HG02642 (cell line): ENCODE data around the gene AMPD3.

Source experiments
- ATAC-seq: cut with Tn5 transposase; IDR thresholded peaks from one replicate; pipeline ENCODE4 v1.9.1; 2021; ENCODE audit warnings: mild to moderate bottlenecking; ENCODE audit not compliant: unreplicated experiment, poor library complexity

Gene AMPD3

DNA sequence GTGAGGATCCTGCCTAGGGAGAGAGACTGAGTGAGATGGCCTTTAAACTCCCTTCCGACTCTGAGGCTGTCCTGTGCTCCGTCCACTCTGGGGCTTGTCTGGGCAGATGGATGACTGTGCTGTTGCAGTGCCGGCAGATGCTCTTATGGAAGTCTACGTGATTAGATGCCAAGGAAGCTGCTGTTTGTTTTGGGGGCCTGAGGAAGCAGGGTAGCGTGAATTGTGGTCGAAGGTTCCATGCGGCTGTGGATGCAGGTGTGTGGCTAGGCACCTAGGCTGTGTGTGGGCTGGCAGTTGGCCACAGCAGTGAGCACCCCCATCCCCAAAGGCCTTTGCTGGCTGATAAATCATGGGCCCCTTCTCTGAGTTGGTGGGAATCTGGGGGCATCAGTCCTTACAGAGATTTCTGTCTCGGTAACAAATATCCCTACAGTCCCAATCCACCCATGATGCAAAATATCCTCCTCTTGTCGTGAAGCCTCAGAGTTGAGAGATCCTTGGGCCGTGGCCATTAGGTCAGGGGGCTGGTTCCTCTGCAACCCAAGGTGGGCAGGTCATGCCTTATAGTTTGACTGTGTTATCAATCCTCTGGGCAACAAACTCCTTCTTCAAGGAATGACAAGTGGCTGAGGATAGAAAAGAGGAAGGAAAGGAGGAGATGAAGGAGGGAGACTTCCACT is 31.2 kb downstream of the AMPD3 start:
- no peak for ATAC-seq

DNA sequence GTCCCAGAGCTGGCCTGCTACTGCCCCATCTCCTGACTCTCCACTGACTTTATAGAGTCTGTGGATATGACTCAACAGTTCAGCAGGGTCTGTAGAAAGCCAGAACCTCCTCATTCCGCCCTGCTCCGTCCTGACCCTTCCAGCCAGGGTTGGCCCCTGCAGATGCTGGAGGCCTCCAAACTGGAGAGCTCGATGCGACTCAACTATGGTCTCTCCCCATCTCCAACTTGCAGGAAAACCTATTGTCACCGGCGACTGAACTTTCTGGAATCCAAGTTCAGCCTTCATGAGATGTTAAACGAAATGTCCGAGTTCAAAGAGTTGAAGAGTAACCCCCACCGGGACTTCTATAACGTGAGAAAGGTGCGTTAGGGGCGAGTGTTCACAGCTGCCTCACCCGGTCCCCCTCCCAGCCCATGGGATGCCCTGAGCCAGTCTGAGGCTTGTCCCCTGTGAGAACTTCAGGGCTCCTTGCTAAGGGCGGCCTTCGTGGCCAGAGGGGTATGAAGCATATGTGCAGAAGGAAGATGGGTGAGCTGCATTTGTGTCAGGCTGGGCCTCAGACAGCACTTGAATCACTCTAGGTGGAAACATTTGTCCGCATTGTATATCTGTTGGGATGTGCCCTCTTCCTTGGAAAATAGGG is 32.1 kb downstream of the AMPD3 start:
- ATAC-seq = no peak

DNA sequence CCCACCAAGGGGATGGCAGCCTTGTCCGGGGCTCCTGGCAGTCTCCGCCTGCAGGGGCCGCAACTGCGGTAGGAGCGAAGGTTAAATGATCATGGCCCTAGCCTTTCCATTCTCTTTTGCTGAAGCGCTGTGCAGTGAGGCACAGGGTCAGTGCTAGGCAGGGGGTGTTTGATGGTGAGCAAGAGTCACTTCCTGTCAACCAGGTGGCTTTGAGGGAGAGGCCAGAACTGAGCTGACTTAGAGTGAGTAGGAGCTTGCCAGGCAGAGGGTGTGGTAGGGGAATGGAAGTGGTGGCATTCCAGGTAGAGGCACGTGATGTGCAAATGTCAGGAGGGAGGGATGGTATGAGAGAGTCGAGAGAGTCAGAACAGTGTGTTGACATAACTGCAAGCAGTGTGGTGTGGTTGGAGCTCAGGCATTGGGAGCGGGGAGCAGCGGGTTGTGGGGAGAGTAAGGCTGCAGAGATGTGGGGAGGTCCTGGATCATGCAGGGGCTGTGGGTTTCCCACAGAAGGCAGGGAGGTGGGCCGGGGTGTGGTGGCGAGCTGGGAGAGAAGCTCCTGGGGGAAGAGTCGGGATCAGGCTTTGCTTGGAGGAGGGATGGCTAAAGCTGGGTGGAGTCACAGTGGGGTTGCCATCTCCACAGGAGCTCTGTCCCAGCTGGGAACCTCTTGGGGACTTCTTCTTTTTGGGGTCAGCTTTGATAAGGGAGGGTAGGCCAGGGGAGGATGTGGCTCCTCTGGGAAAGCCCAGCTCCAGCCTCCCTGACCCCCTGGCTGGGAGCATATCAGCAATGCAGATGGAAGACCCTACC is 33.3 kb downstream of the AMPD3 start:
- ATAC-seq = no peak

DNA sequence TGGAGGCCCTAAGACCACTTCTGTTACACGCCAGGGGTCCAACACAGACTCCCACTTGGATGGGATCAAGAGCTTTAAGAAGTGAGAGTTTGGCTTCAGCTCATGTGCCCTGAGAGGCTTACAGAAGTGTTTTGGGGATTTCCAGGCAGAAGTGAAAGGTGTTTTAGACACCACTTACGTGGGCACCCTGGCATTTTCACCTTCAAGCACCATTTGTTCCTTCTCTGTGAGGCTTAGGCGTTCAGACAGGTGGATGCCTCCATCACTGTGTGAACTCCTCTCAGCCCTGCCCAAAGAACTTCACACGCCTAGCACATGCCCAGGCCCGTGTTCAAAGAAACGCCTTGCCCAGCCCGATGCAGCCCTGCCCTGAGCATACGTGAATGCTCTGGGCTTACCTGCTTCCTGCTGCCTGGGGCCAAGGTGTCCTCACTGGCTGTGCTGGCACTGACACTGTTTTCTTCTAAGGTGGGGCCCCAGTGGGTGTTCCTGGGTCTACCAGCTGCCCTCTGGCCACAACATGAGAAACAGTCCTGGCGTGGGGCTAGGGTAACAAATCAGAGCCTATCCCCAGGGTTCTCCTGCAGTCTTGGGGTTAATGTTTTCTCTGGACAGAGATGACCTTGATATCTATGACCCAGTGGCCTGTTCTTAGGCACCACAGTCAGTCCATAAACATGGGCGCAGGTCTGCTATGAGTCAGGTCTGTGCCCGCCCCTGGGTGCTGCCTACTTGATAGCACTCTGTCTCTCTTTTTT is 34.0 kb downstream of the AMPD3 start:
- ATAC-seq = peak; percentile 72

DNA sequence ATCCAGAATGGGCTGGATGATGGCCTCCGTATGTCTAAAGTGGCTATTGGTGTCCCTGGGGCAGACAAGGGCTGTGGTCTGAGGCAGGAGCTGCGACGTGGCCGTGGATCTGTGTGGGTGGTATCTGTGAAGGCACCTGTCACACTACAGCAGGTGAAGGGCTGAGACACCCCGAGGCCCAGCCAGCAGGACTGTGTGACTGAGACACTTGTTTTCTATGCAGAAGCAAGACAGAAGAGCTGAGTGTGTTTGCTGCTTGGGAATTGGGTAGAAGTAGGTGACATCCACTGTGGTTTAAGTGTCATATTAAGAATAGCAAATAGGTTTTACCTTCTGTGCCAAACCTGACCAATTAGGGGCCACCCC is 35.0 kb downstream of the AMPD3 start:
- no peak for ATAC-seq

DNA sequence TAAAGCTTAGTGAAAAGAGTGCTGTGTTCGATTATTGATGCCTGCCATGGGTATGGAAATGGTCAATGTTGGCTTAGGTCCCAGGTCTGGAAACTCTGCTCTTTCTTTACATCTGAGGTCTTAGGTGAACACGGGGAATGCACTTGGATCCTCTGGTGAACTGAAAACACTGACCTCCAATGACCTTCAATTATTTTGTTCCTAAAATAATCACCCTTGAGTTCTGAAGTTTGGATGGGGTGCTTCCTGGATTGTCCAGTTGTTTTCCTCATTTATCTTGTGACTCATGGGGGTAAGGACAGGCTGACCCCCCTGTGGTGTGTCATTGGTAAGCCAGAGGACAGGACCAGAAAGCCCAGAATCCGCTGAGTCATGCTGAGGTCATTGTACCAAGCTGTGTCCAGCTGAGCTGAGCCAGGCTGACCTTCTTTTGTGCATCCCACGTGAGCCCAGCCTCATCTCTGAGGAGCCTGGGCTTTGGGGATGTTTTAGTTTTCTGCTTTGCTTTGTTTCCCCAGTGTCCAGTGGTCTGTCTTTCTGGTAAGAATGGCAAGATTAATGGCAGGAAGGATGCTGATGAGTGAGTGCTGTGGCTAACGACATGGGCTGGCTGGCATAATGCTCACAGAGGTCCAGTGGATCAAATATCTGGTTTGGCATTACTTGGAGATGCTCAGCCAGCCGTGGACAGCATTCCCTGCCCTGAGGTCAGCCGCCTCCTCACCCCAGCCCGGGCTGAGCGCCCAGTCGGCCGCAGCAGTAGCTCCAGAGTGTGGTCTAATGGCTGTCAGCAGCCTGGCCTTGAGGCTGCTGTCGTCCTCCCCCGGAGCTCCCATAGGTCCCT is 35.6 kb downstream of the AMPD3 start:
- no peak for ATAC-seq

DNA sequence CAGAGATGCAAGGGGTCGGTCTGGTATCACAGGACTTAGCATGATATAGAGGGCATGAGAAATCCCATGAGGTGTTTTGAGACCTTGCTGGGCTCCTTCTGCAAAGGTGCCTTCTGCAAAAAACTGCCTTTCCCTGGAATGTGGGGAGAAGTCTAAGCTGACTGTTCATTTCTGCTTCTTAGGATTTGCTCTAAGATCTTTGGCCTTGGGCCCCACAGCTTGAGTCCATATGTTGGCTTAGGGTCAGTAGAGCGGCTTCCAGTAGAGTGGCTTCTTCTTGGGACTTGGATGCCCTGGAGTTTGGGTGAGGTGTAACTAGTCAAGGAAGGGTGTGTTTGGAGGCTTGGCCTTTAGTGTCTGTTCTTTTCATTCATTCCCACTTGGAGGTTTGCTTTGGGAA is 37.0 kb downstream of the AMPD3 start:
- no peak for ATAC-seq

DNA sequence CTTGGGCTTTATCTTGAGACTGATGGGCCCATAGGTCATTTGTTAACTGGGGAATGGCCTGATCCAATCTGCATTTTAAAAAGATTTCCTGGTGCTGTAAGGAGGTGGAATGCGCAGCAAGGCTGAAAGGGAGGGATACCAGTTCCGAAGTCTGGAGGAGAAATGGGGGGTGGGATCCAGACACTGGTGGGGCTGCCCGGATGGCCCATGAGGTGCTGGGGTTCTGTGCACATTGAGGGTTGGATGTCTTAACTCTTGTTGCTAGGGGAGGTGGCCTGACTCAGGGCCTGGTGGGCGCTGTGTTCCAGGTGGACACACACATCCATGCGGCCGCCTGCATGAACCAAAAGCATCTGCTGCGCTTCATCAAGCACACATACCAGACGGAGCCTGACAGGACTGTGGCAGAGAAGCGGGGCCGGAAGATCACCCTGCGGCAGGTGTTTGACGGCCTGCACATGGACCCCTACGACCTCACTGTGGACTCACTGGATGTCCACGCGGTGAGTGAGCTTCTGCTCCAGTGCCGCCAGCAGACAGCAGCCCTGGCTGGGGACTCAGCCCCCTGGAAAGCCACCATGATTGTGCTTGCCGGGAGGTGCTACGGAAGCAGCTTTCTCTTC is 38.1 kb downstream of the AMPD3 start:
- ATAC-seq = no peak

DNA sequence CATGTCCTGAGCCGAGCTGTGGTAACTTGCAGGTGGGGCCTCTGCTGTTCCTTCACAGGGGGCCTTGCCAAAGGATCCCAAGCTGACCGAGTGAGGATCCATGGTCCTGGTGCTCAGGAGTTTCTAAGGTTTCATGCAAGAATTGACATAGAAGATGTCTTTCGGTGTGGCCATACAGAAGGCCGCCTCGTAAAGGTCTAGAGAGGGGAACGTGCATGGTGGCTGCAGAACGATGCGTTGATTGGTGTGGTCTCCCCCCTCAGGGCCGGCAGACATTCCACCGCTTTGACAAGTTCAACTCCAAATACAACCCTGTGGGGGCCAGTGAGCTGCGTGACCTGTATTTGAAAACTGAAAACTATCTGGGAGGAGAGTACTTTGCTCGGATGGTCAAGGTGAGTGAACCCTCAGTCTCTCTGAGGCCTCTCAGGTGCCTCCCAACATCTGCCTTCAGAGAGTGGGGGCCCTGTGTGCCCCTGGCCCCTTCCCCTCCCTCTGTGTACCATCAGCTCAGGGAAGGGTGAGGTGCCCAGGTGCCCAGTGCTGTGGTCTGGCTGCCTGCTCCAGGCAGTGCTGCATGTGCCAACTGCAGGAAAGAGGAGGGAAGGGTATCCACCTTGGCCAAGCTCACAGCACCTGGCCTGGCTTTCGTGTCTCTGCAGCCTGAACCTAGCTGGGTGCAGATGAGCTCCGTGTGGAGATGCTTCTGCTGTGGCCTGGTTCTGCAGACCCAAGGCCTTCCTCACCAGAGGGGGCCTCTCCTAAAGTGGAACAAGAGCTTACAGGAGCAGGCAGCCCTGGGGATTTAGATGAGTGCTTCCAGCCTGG is 39.8 kb downstream of the AMPD3 start:
- ATAC-seq = no peak

DNA sequence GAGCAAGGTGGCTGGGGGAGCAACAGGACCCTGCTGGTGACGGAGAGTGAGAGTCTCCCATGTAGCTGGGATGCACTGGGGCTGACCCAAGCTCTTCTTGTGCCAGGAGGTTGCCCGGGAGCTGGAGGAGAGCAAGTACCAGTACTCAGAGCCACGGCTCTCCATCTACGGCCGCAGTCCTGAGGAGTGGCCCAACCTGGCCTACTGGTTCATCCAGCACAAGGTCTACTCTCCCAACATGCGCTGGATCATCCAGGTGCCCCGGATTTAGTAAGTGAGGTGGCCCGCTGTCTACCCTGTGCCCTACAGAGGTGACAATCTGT is 40.4 kb downstream of the AMPD3 start:
- no peak for ATAC-seq

DNA sequence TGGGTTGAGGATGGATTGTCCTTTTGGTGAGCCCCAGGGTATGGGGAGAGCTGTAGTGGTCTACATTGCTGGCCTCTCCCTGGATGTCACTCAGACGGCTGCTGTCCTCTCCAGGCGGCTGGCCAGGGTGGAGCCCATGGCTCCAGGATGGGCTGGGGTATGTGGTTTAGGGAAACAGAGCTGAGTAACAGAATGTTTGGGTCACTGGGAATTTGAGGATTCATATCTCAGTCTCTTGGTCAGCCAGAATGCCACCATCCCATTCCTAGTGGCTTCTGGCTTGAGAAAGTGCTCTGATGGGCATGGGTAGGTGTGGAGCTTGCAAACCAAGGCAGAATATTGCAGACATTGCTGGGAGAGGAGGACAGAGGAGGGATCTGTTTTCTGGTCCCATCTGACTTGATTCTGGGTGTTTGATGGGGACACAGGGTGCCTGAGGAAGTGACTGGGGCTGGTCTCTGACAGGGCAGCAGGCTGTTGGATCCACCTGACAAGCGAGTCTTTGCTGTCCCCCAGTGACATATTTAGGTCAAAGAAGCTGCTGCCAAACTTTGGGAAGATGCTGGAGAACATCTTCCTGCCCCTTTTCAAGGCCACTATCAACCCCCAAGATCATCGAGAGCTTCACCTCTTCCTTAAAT is 41.4 kb downstream of the AMPD3 start:
- no peak for ATAC-seq

DNA sequence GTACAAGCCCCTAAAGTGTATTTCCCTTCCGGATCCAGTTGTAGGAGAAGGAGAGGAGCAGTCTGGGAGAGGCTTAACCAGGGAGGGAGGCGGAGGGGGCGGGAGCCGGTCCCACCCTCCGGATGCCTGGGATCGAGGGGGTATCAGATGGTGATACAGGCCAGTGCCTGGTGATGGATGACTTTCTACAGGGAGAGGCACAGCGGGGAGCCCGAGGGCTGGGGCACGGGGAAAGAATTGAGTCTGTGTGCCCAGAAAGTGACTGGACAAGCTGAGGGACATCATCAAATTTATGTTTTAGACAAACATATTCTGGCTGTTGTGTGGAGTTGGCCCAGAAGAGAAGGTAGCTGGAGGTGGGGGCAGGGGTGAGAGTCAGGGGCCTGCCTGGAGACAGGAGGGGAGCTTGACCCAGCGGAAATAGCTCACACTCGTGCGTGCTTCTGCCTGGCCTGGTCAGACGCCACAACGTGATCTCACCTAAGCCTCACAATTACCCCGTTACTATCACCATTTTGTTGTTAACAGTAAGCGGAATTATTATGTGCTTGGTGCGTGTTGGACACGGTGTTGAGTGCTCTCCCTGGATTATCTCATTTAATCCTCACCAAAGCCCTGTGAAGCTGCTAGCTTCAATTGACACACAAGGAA is 42.4 kb downstream of the AMPD3 start:
- ATAC-seq = no peak

DNA sequence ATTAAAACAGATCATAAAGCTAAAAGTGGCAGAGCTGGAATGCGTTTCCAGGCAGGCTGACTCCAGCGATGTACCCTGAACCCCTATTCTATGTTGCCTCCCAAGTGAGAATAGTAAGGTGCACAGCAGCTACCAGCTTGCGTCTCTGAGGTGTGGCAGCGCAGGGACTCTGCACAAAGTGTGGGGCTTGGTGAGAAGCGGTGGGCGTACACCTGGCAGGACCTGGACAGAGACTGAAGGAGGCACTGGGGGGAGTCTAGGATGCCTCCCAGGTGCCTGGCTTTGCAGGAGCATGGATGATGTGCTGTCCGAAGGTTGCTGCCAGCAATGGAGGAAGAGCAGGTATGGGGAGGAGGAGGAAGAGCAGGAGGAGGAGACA is 42.9 kb downstream of the AMPD3 start:
- ATAC-seq = no peak

DNA sequence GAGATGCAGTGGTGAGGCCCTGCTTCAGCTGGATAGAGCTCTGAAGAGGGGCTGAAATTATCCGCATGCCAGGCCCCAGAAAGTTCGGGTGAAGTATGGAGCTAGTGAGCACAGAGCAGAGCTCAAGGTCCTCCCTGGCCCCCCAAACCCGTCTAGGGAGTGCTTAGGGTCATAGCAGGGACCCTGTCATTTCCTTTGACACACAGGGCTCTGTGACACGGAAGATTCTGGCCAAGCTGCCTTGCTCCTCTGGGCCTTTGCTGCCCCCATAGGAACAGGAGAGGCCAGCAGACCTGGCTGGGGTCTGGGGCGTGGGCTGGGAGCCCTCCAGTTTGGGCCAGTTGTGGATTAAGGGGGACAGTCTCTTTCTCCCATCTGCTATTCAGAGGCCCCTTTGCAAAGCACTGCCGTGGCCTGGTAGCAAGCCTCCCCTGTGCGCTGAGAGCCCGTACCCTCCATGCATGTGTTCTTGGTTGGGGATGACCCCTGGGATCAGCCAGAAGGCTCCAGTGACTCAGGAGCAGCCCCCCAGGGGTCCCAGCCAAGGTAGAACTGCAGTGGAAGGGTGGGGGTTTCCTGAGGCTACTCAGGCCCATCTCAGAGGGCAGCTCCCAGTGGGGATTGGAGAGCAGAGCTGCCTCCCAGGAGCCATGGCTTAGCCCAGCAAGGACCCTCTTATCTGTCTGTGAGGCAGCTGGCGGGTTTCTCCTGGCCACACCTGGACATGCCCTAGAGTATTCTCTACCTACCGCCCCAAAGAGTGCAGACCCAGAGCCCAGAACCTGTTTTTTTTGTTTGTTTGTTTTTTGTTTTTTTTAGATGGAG is 43.6 kb downstream of the AMPD3 start:
- ATAC-seq = no peak

DNA sequence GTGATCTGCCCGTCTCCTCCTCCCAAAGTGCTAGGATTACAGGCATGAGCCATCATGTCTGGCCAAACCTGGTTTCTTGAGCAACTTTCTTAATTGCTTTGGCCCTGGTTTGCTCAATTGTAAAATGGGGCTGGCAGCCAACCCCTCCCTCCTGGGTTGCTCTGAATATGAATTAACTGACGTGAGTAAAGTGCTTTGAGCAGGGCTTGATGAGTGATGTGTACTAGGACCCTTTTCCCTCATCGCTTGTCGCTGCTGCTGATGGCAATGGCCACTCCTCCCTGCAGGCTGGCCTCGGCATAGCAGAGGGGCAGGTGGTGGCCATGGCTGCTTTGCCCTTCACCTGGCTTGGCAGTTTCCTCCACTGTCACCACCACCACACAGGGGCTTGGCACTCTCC is 44.4 kb downstream of the AMPD3 start:
- no peak for ATAC-seq

DNA sequence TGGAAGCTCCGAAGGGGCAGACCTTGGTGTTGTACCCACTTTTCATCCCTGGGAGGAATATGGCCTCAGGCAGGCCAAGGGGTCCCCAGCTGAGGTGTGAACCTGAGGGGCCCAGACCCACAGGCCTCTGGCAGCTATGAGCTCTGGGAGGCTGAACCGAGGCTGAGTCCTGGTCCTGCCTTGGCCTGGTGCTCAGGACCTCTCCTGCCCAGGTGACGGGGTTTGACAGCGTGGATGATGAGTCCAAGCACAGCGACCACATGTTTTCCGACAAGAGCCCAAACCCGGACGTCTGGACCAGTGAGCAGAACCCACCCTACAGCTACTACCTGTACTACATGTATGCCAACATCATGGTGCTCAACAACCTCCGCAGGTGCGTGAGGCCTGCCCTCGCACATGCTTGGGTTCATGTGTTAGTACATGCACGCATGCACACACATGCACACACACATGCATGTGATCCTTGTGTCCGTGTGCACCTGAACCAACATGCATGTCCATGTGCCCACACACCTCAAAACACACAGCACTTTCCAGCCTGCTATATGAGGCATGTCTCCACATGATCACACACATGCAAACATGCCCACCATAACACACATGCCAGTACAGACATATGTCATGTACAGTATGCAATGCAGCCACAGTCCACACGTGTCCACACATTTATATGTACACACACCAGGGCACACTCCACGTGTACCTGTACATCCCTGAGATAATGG is 45.0 kb downstream of the AMPD3 start:
- ATAC-seq = no peak
